Heart left ventricle (tissue), 13 donors: Measurements from ENCODE around the gene TDRD10.

Source experiments
- CTCF ChIP-seq, 12 donors: fragments of 200-600 bp; sonication (generic) in 4 of 12; IDR thresholded peaks; one replicate each; pipeline versions ENCODE4 v1.5.0 to v1.8.0; 2018 to 2022; ENCODE audit warnings: antibody characterized with exemption in 12 of 12, mild to moderate bottlenecking in 5 of 12
- POLR2A ChIP-seq, 2 donors: fragments of 450-650 bp; IDR thresholded peaks; one replicate each; pipeline ENCODE4 v1.6.1; 2017; ENCODE audit warnings: antibody characterized with exemption in 2 of 2, mild to moderate bottlenecking in 2 of 2, moderate library complexity in 2 of 2
- donor health status: ischemic (EF 13 %, LVEDD 7.1; RV severe dilation, severe dysfunction).
- donor health status: DM: no; HTN: yes; CAD: no.
- donor health status: DM: no; HTN: no; CAD: no.
- donor health status: ischemic (EF 25% LVEDD 6.9; RV normal size, moderate dysfunction).
- donor health status: ischemic (EF 25% LVEDD 5.7; RV mildly dilated, moderate dysfunction).
- donor health status: ischemic (EF 35%, LVEDD 5.7; RV mildly dilated, moderate dysfunction).
- donor health status: nonischemic (EF 11% LVEDD 7.7; RV severe dilation, severe dysfunction).
- donor health status: DM: yes; HTN: yes; CAD: no.
- donor health status: PGD.
- donor health status: ischemic (EF 29% LVEDD 5.4; RV normal size, mild dysfunction).
- donor health status: nonischemic (EF 23%, LVEDD 6.1; RV moderate dilation, normal function).

GRCh38 chr1:154547105-154547732 lies 45.2 kb downstream of the TDRD10 start:
- TF ChIP-seq CTCF (IDR thresholded peaks at IDR 0.05), result no peak
- TF ChIP-seq POLR2A (IDR thresholded peaks at IDR 0.05), result no peak
